BLaER1 (cell line): Measurements from ENCODE around the gene PSMD8.
"Not testable (repeated sequence)": the region's sequence is repeated elsewhere in the genome, so short reads cannot be mapped to it uniquely, and the experiment has no call there.

Source experiments
- H3K27ac ChIP-seq: shearing (Covaris generic); formaldehyde crosslinking; 2 replicates; pipeline ENCODE4 v1.8.1; 2022
- H3K27me3 ChIP-seq: shearing (Covaris generic); formaldehyde crosslinking; 2 replicates; pipeline ENCODE4 v1.8.1; 2022
- H3K36me3 ChIP-seq: shearing (Covaris generic); formaldehyde crosslinking; 2 replicates; pipeline ENCODE4 v1.8.1; 2022
- H3K4me1 ChIP-seq: shearing (Covaris generic); formaldehyde crosslinking; 2 replicates; pipeline ENCODE4 v1.8.1; 2022
- H3K4me2 ChIP-seq: shearing (Covaris generic); formaldehyde crosslinking; 2 replicates; pipeline ENCODE4 v1.8.1; 2022
- H3K4me3 ChIP-seq: shearing (Covaris generic); formaldehyde crosslinking; 2 replicates; pipeline ENCODE4 v1.8.1; 2022
- H3K9ac ChIP-seq: shearing (Covaris generic); formaldehyde crosslinking; 2 replicates; pipeline ENCODE4 v1.8.1; 2022
- H3K9me3 ChIP-seq: shearing (Covaris generic); formaldehyde crosslinking; 2 replicates; pipeline ENCODE4 v1.8.1; 2022
- H4K20me1 ChIP-seq: shearing (Covaris generic); formaldehyde crosslinking; 2 replicates; pipeline ENCODE4 v1.8.1; 2022
- Cebpa-rat ChIP-seq: shearing (Covaris generic); IDR thresholded peaks from 2 replicates; pipeline ENCODE4 v1.8.1; 2022

Gene PSMD8

DNA sequence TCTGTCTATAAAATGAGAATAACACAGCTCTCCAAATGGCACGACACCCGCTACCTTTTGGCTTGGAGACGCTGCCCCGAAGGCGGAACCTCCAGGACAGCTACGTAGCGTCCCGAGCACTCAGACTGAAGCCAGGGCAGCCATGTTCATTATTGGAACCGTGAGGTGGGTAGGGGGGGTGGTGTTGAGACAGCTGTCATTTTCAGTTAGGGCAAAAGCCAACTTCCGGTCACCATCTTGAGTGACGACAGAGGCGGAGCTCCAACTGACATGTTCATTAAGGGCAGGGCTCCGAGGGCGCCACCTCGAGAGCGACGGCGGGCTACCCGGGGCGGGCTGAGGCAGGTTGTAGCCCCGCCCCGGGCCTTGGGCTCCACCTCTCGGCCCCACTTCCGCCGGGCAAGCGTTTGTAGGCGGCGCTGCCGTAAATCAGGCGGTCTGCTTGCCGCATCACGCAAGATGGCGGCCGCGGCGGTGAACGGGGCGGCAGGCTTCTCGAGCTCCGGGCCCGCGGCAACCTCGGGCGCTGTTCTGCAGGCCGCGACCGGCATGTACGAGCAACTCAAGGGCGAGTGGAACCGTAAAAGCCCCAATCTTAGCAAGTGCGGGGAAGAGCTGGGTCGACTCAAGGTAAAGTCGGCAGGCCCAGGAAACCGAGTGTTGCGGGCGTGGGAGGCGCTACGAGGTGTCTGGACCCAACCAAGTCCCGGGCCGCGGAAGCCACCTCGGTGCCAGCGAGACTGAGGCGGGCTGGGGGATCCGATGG, at the start of gene PSMD8:
TSS of gene PSMD8 (plus strand) at position 240 of the 766 bp plus-strand sequence. CDS start at position 271, 31 bp downstream.
- Histone ChIP-seq H3K9me3 (no peaks in the 10 kb centered on the region), H3K4me1 (peaks cover 22% of the 10 kb centered on the region), H3K9ac (peak within 1 kb of the TSS; percentile 94), H3K4me3 (peak within 1 kb of the TSS; percentile 85), H3K27ac (peak within 1 kb of the TSS; percentile 94), H3K4me2 (peak within 1 kb of the TSS; percentile 99), H3K27me3 (no peaks in the 10 kb centered on the region), H4K20me1 (peaks cover 43% of the 10 kb centered on the region), H3K36me3 (peaks cover 34% of the 10 kb centered on the region)
- TF ChIP-seq Cebpa-rat, result no peak

DNA sequence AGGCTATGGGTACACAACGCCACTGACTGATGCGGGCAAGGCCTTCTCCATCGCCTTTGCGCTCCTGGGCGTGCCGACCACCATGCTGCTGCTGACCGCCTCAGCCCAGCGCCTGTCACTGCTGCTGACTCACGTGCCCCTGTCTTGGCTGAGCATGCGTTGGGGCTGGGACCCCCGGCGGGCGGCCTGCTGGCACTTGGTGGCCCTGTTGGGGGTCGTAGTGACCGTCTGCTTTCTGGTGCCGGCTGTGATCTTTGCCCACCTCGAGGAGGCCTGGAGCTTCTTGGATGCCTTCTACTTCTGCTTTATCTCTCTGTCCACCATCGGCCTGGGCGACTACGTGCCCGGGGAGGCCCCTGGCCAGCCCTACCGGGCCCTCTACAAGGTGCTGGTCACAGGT, 47.8 kb upstream of the PSMD8 start:
- H3K36me3 ChIP-seq, result peaks cover 81% of the 10 kb centered on the region
- no peak overlapping the region for H3K9ac ChIP-seq
- H3K4me1 ChIP-seq, result peaks cover 3% of the 10 kb centered on the region
- H3K27me3 ChIP-seq, result no peaks in the 10 kb centered on the region
- no peak overlapping the region for H3K4me3 ChIP-seq
- H3K27ac ChIP-seq, result no peak overlapping the region
- no peaks in the 10 kb centered on the region for H3K9me3 ChIP-seq
- no peak overlapping the region for H3K4me2 ChIP-seq
- TF ChIP-seq Cebpa-rat, result no peak
- no peaks in the 10 kb centered on the region for H4K20me1 ChIP-seq

DNA sequence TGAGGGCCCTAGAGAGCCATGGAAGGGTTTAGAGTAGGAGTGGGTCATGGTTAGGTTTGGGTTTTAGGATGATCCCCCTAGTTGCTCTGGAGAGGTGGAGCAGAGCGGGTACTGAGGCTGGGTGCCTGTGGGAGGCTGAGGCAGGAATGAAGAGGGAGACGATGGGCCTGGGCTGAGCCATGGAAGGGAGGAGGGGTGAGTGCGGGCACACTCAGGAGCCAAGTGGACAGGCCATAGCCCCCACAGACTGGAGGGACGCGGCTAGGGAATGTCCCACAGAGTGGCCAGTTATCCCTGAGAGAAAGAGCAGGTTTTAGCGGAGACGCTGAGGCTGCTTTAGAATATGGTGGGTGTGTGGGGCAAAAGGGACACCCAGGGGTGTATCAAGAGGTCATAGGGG, 44.7 kb upstream of the PSMD8 start:
- H3K4me3 ChIP-seq, result no peak overlapping the region
- peaks cover 67% of the 10 kb centered on the region for H3K36me3 ChIP-seq
- no peak for TF ChIP-seq Cebpa-rat
- no peaks in the 10 kb centered on the region for H4K20me1 ChIP-seq
- H3K4me1 ChIP-seq, result no peaks in the 10 kb centered on the region
- H3K27me3 ChIP-seq, result no peaks in the 10 kb centered on the region
- no peak overlapping the region for H3K9ac ChIP-seq
- H3K4me2 ChIP-seq, result no peak overlapping the region
- no peaks in the 10 kb centered on the region for H3K9me3 ChIP-seq
- H3K27ac ChIP-seq, result no peak overlapping the region

GRCh38 chr19:38331728-38332127, 42.6 kb upstream of the PSMD8 start:
- H3K36me3 ChIP-seq, result peaks cover 46% of the 10 kb centered on the region
- H3K9ac ChIP-seq, result no peak overlapping the region
- no peak overlapping the region for H3K4me3 ChIP-seq
- H3K4me1 ChIP-seq, result peaks cover 6% of the 10 kb centered on the region; the same call in 1 of the 2 replicates
- no peaks in the 10 kb centered on the region for H3K9me3 ChIP-seq
- no peaks in the 10 kb centered on the region for H3K27me3 ChIP-seq
- H3K4me2 ChIP-seq, result no peak overlapping the region
- no peaks in the 10 kb centered on the region for H4K20me1 ChIP-seq
- no peak for TF ChIP-seq Cebpa-rat
- H3K27ac ChIP-seq, result no peak overlapping the region

DNA sequence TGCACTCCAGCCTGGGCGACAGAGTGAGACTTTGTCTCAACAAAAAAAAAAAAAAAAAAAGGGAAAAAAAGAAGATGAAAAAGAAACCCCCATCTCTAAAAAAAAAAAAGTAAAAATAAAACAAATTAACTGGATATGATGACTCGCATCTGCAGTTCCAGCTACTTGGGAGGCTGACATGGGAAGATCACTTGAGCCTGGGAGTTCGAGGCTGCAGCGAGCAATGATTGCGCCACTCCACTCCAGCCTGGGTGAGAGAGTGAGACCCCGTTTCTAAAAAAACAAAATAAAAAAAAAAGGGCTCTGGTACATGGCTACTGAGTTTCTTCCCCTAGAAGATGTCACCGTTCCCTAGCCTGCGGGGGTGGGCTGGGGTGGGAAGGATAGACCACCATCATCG, 41.1 kb upstream of the PSMD8 start:
- H3K9me3 ChIP-seq, result no peaks in the 10 kb centered on the region
- H3K4me1 ChIP-seq, result peaks cover 15% of the 10 kb centered on the region
- no peak overlapping the region for H3K9ac ChIP-seq
- no peak for TF ChIP-seq Cebpa-rat
- no peaks in the 10 kb centered on the region for H3K27me3 ChIP-seq
- no peak overlapping the region for H3K4me2 ChIP-seq
- H3K4me3 ChIP-seq, result no peak overlapping the region
- H3K36me3 ChIP-seq, result peaks cover 34% of the 10 kb centered on the region
- H3K27ac ChIP-seq, result no peak overlapping the region
- H4K20me1 ChIP-seq, result no peaks in the 10 kb centered on the region

DNA sequence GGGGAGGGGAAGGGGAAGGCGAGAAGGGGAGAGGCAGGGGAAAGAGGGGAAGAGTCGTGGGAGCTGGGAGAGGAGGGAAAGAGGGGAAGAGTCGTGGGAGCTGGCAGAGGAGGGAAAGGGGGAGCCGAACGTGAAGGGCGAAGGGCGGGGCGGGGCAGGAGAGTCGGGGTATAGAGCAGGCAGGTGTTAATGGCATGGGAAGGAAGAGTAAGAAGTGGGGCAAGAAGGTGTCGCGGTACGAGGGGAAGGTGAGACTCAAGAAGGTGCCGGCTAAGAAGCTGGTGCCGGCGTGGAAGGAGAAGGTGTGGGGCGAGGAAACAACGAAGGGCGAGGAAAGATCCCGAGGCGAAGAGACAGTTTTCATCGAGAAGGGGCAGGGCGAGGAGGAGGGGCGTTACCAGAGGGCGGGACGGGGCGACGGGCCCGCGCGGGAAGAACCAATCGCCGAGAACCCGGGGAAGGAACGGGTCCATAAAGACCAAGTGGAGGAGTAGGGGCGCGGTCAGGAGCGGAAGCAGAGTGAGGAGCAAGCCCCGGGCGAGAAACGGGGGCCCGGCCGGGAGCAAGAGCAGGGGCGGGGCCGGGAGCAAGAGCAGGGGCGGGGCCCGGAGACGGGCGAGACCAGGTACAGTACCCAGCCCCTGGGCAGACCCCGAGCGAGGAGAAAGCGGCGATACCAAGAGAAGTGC, 38.3 kb upstream of the PSMD8 start:
- peaks cover 10% of the 10 kb centered on the region for H3K36me3 ChIP-seq
- H3K27me3 ChIP-seq, result no peaks in the 10 kb centered on the region
- peak overlapping the region; percentile 77 for H3K4me3 ChIP-seq
- H3K4me1 ChIP-seq, result peaks cover 15% of the 10 kb centered on the region
- no peaks in the 10 kb centered on the region for H4K20me1 ChIP-seq
- H3K9me3 ChIP-seq, result no peaks in the 10 kb centered on the region
- peak overlapping the region; percentile 94 for H3K4me2 ChIP-seq
- TF ChIP-seq Cebpa-rat, result no peak
- peak overlapping the region; percentile 72 for H3K27ac ChIP-seq
- peak overlapping the region; percentile 75 for H3K9ac ChIP-seq

- peak overlapping the region; percentile 94 for H3K4me2 ChIP-seq
- peaks cover 5% of the 10 kb centered on the region; the same call in 1 of the 2 replicates for H3K36me3 ChIP-seq
- peak overlapping the region; percentile 75 for H3K9ac ChIP-seq
- TF ChIP-seq Cebpa-rat, result no peak
- no peaks in the 10 kb centered on the region for H3K27me3 ChIP-seq
- peak overlapping the region; percentile 77 for H3K4me3 ChIP-seq
- peak overlapping the region; percentile 72 for H3K27ac ChIP-seq
- peaks cover 15% of the 10 kb centered on the region for H3K4me1 ChIP-seq
- H3K9me3 ChIP-seq, result no peaks in the 10 kb centered on the region
- no peaks in the 10 kb centered on the region for H4K20me1 ChIP-seq
These were observed 37.6 kb upstream of the PSMD8 start for GRCh38 chr19:38336638-38337359.

- Histone ChIP-seq H3K27ac (no peak overlapping the region), H4K20me1 (no peaks in the 10 kb centered on the region), H3K4me2 (peak overlapping the region; percentile 94), H3K9ac (peak overlapping the region; percentile 56; the same call in 1 of the 2 replicates), H3K9me3 (no peaks in the 10 kb centered on the region), H3K27me3 (no peaks in the 10 kb centered on the region), H3K4me3 (peak overlapping the region; percentile 77), H3K36me3 (0 out of 2 replicates have a peak, but pooled peaks cover 3% of the 10 kb centered on the region), H3K4me1 (peaks cover 15% of the 10 kb centered on the region)
- no peak for TF ChIP-seq Cebpa-rat
These were observed 37.1 kb upstream of the PSMD8 start for GRCh38 chr19:38337360-38337653.

- H3K36me3 ChIP-seq, H3K4me3 ChIP-seq, H3K27me3 ChIP-seq, H4K20me1 ChIP-seq, H3K9ac ChIP-seq, H3K27ac ChIP-seq, H3K9me3 ChIP-seq, H3K4me2 ChIP-seq: not testable (repeated sequence)
- peaks cover 15% of the 10 kb centered on the region for H3K4me1 ChIP-seq
These were observed 35.4 kb upstream of the PSMD8 start for GRCh38 chr19:38339011-38339410.

DNA sequence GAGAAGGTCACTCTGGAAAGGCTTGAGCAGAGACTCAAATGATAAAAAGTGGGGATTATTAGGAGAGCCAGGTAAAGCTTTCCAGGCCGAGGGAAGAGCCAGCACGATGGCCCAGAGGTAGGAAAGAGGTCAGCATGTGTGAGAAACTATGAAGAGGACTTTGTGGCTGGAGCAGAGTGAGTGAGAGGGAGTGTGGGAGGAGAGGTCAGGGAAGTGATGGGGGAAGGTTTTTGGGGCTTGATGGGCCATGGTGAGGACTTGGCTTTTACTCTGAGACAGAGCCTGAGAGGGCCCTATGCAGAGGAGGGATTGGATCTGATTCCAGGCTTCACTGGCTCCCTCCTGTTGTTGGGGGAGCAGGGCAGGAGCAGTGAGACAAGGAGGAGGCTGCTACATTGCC, 33.4 kb upstream of the PSMD8 start:
- Histone ChIP-seq H3K27me3 (no peaks in the 10 kb centered on the region), H3K9ac (no peak overlapping the region), H3K9me3 (no peaks in the 10 kb centered on the region), H3K4me3 (no peak overlapping the region), H3K4me1 (peaks cover 9% of the 10 kb centered on the region), H3K4me2 (no peak overlapping the region), H3K36me3 (0 out of 2 replicates have a peak, but pooled peaks cover 3% of the 10 kb centered on the region), H3K27ac (no peak overlapping the region), H4K20me1 (no peaks in the 10 kb centered on the region)
- TF ChIP-seq Cebpa-rat, result no peak
